H1 (cell line): ENCODE measurements around the gene XKR7. TPM values are rescaled to one million over a fixed set of nuclear protein-coding genes. Genes with fewer than 3 reads are reported as not detected.

Experiments
- CEBPB ChIP-seq: IDR thresholded peaks from 2 replicates; pipeline ENCODE4 v1.6.1; 2012; ENCODE audit warnings: low read depth, low read length
- POLR2A ChIP-seq, 2 experiments: IDR thresholded peaks; 1 replicate in 1 of 2; 2 replicates in 1 of 2; pipeline ENCODE4 v1.6.1; 2011; ENCODE audit warnings: low read depth in 2 of 2, low read length in 2 of 2, mild to moderate bottlenecking in 2 of 2; ENCODE audit errors: control extremely low read depth in 1 of 2
- RBBP5 ChIP-seq: IDR thresholded peaks from 2 replicates; pipeline ENCODE4 v1.7.1; 2012; ENCODE audit warnings: low read depth, mild to moderate bottlenecking, inconsistent platforms, low read length, moderate library complexity, borderline replicate concordance
- SIRT6 ChIP-seq: IDR thresholded peaks from one replicate; pipeline ENCODE4 v1.7.1; 2012; ENCODE audit warnings: low read length, inconsistent platforms
- TAF1 ChIP-seq: IDR thresholded peaks from 2 replicates; pipeline ENCODE4 v1.6.1; 2011; ENCODE audit warnings: mild to moderate bottlenecking, low read depth, low read length
- YY1 ChIP-seq: IDR thresholded peaks from 2 replicates; pipeline ENCODE4 v1.6.1; 2011; ENCODE audit warnings: low read depth, mild to moderate bottlenecking, low read length
- polyA plus RNA-seq, 7 experiments: library from polyadenylated mRNA; depleted of rRNA in 3 of 7; stranded (reverse) in 5 of 7; unstranded in 2 of 7; fragments of >200 nt in 5 of 7; fragments of 200-250 nt in 2 of 7; gene quantifications; 1 replicate in 5 of 7; 2 replicates in 1 of 7; 4 replicates in 1 of 7; pipeline versions ENCODE4 v1.2.1 to v1.2.3, GENCODE V29; 2011 to 2013; ENCODE audit warnings: missing spikeins in 2 of 7, mixed read lengths in 2 of 7
- total RNA-seq: library from RNA; stranded (reverse); fragmentation: NEBNext Ultra II Directional; extraction: Animal tissue kit (Norgen Biotek cat#: 25700); gene quantifications from 2 replicates; pipeline ENCODE4 v1.2.1, GENCODE V29; 2021
- TF ChIP-seq, protein P1 (sequence below): fragments of 300-600 bp; sonication (generic); IDR thresholded peaks from 2 replicates; pipeline ENCODE4 v1.7.1; 2012; ENCODE audit warnings: low read length, moderate library complexity, mild to moderate bottlenecking, inconsistent platforms; ENCODE audit not compliant: insufficient replicate concordance
- TF ChIP-seq, protein P2 (sequence below): IDR thresholded peaks from 2 replicates; pipeline ENCODE4 v1.6.1; 2012; ENCODE audit warnings: inconsistent platforms

The XKR7 gene
- total and polyA plus RNA-seq, 2 of the 8 experiments (the other 6 are each of a cell fraction or from before 2014, with no cell fraction given), result 1.8 to 2.4 TPM

DNA sequence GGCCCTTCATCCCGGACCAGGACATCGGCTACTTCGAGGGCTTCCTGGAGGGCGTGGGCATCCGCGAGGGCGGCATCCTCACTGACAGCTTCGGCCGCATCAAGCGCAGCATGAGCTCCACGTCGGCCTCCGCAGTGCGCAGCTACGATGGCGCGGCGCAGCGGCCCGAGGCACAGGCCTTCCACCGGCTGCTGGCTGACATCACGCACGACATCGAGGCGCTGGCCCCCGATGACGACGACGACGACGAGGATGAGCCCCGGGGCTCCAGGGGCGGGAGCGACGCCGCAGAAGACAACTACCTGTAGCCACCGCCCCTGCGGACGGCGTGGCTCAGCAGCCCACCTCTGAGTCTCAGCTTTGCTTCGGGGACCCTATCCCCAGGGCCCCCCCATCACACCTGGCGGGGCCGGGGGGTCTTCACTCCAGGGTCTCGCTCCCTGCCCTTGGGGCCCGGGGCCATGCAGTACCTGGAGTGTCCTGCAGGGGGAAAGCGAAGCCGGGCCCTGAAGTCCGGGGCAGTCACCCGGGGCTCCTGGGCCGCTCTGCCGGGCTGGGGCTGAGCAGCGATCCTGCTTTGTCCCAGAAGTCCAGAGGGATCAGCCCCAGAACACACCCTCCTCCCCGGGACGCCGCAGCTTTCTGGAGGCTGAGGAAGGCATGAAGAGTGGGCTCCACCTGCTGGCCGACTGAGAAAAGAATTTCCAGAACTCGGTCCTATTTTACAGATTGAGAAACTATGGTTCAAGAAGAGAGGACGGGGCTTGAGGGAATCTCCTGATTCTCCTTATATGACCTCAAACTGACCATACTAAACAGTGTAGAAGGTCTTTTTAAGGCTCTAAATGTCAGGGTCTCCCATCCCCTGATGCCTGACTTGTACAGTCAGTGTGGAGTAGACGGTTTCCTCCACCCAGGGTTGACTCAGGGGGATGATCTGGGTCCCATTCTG, 63.3 kb downstream of the XKR7 start (continued):
- TF ChIP-seq, protein P1, sequence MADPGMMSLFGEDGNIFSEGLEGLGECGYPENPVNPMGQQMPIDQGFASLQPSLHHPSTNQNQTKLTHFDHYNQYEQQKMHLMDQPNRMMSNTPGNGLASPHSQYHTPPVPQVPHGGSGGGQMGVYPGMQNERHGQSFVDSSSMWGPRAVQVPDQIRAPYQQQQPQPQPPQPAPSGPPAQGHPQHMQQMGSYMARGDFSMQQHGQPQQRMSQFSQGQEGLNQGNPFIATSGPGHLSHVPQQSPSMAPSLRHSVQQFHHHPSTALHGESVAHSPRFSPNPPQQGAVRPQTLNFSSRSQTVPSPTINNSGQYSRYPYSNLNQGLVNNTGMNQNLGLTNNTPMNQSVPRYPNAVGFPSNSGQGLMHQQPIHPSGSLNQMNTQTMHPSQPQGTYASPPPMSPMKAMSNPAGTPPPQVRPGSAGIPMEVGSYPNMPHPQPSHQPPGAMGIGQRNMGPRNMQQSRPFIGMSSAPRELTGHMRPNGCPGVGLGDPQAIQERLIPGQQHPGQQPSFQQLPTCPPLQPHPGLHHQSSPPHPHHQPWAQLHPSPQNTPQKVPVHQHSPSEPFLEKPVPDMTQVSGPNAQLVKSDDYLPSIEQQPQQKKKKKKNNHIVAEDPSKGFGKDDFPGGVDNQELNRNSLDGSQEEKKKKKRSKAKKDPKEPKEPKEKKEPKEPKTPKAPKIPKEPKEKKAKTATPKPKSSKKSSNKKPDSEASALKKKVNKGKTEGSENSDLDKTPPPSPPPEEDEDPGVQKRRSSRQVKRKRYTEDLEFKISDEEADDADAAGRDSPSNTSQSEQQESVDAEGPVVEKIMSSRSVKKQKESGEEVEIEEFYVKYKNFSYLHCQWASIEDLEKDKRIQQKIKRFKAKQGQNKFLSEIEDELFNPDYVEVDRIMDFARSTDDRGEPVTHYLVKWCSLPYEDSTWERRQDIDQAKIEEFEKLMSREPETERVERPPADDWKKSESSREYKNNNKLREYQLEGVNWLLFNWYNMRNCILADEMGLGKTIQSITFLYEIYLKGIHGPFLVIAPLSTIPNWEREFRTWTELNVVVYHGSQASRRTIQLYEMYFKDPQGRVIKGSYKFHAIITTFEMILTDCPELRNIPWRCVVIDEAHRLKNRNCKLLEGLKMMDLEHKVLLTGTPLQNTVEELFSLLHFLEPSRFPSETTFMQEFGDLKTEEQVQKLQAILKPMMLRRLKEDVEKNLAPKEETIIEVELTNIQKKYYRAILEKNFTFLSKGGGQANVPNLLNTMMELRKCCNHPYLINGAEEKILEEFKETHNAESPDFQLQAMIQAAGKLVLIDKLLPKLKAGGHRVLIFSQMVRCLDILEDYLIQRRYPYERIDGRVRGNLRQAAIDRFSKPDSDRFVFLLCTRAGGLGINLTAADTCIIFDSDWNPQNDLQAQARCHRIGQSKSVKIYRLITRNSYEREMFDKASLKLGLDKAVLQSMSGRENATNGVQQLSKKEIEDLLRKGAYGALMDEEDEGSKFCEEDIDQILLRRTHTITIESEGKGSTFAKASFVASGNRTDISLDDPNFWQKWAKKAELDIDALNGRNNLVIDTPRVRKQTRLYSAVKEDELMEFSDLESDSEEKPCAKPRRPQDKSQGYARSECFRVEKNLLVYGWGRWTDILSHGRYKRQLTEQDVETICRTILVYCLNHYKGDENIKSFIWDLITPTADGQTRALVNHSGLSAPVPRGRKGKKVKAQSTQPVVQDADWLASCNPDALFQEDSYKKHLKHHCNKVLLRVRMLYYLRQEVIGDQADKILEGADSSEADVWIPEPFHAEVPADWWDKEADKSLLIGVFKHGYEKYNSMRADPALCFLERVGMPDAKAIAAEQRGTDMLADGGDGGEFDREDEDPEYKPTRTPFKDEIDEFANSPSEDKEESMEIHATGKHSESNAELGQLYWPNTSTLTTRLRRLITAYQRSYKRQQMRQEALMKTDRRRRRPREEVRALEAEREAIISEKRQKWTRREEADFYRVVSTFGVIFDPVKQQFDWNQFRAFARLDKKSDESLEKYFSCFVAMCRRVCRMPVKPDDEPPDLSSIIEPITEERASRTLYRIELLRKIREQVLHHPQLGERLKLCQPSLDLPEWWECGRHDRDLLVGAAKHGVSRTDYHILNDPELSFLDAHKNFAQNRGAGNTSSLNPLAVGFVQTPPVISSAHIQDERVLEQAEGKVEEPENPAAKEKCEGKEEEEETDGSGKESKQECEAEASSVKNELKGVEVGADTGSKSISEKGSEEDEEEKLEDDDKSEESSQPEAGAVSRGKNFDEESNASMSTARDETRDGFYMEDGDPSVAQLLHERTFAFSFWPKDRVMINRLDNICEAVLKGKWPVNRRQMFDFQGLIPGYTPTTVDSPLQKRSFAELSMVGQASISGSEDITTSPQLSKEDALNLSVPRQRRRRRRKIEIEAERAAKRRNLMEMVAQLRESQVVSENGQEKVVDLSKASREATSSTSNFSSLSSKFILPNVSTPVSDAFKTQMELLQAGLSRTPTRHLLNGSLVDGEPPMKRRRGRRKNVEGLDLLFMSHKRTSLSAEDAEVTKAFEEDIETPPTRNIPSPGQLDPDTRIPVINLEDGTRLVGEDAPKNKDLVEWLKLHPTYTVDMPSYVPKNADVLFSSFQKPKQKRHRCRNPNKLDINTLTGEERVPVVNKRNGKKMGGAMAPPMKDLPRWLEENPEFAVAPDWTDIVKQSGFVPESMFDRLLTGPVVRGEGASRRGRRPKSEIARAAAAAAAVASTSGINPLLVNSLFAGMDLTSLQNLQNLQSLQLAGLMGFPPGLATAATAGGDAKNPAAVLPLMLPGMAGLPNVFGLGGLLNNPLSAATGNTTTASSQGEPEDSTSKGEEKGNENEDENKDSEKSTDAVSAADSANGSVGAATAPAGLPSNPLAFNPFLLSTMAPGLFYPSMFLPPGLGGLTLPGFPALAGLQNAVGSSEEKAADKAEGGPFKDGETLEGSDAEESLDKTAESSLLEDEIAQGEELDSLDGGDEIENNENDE, result no peak
- peak; percentile 10; the same call in 1 of the 2 replicates for TF ChIP-seq CEBPB
- TF ChIP-seq SIRT6, result no peak
- peak; percentile 77 for TF ChIP-seq YY1
- 0 out of 3 replicates have a peak, but pooled peaks of 1 of the 2 experiments have one; percentile 22 for TF ChIP-seq POLR2A (IDR thresholded peaks at IDR 0.05; ENCODE audit: control extremely low read depth in 1 of 2, low read depth in 2 of 2, low read length in 2 of 2)
- TF ChIP-seq RBBP5, result 0 out of 2 replicates have a peak, but pooled peaks have one; percentile 54
- TF ChIP-seq, protein P2, sequence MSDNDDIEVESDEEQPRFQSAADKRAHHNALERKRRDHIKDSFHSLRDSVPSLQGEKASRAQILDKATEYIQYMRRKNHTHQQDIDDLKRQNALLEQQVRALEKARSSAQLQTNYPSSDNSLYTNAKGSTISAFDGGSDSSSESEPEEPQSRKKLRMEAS, result peak; percentile 57; the same call in 1 of the 2 replicates
- peak; percentile 65; the same call in 1 of the 2 replicates for TF ChIP-seq TAF1
